ENCODE measurements around the gene ODF2L.

ODF2L gene

DNA sequence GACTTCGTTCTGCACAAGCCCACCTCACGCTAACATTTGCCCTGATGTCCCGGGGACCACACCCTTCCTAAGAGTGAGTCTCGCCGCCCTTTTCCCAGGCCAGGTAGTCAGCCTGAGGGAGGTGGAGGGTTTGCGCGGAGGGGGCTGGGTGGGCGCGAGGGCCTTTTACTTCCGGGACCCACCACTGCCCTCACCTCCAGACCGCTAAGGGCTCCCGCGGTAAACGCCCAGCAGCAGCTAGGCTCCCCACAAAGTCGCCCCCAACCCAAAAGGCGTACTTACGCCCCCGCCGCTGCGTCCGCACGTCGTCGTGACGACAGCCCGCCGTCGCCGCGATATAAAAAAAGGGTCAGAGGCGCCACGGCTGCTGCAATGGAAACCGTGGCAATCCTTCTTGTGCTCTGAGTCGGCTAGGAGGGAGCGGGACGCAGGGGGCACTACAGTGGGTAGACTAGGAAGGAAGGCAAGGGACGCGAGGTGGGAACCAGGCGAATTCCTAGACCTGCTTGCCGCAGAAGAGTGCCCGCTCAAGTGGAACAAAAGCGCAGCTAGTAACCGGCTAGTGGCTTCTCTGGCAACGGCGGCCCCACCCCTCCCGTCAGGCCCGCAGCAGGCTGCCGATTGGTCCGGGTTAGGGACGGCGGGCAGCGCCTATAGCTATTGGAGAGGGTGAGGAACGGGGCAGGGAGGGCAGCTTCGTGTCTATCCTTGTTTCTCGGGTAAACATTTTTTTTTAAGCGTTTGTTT, at the start of gene ODF2L:
Gene ODF2L (minus strand): TSS at position 573 of the 747 bp plus-strand sequence. CDS start 9,296 bp downstream, outside the sequence.
- DNase-seq (ENCODE audit: low read depth in 2 of 2): peak; percentile 44 to 55

DNA sequence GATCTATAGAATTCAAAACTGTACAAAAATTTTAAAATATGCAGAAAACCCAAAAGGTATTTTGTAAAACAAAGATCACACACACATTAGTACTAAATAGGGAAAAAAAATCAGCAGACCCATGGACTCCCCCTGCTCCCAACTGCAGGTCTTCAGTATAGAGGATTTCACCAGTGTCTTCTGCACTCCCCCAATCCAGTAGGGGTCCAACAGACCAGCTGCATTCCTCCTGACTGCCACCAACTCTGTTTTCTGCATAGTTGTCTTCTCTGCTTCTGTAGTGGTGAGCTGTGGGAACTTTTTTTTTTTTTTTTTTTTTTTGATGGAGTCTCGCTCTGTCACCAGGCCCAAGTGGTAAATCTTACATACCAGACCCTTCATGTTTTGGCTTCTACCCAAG, 49.8 kb upstream of the ODF2L start:
- no peak for DNase-seq (ENCODE audit: low read depth in 2 of 2)

DNA sequence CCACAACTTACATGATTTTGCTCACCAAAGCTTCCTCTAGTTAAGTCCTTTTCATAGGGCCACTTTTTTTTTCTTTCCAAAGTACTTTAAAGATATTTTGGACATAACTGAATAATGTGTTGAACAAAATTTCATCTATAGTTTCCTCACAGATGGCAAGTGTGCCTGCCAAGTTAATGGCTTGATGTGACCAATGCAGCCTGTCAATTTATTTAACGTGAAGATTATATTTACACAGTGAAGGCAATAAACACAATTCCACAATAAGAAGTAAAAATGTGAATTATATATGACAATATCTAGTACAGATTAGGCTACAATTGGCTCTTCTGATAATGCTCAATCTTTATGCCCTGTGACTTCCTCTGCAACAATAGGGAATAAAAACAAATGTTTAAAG, 45.9 kb upstream of the ODF2L start:
- DNase-seq (ENCODE audit: low read depth in 2 of 2): no peak

DNA sequence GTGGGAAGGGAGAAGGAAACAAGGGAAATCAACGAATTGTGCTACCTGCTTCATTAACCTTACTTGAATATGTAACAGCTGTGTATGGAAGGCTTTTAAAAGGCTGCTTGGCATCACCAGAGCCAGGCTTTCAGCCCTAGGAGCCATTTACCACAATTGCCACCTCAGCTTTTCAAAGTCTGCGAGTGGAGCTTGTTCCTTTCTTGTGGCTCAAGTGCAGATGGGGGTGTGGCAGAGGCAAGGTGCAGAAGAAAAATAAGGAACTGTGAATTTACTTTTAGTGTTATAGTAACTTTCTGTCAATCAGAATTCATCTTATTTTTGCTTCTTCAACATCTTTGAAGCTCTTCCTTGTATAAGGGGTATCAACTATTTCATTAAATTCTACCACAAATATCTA, 45.5 kb upstream of the ODF2L start:
- DNase-seq (ENCODE audit: low read depth in 2 of 2): no peak

GRCh38 chr1:86436041-86436440, 39.9 kb upstream of the ODF2L start:
- DNase-seq (ENCODE audit: low read depth in 2 of 2): no peak

- DNase-seq (ENCODE audit: low read depth in 2 of 2): no peak
These were observed 39.2 kb upstream of the ODF2L start for GRCh38 chr1:86435327-86435726.

DNA sequence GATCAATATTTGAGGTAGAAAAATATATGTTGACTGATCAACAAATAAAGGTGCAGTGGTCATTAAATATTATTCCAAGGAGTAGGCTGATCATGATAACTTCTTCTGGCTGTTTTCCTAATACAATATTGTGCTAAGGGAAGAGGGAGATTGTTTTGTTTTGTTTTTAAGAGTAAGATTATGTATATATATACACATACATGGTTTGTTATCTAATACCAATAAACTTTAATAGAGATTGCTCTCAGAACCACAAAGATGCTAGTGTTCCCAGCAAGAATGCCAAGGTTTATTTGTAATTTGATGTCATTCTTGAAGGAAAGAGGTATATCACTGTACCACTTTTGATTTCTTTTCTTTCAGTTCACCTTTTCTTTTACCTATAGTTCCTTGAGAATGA, 37.9 kb upstream of the ODF2L start:
- no peak for DNase-seq (ENCODE audit: low read depth in 2 of 2)

GRCh38 chr1:86430376-86430775, 34.3 kb upstream of the ODF2L start:
- DNase-seq (ENCODE audit: low read depth in 2 of 2): no peak

DNA sequence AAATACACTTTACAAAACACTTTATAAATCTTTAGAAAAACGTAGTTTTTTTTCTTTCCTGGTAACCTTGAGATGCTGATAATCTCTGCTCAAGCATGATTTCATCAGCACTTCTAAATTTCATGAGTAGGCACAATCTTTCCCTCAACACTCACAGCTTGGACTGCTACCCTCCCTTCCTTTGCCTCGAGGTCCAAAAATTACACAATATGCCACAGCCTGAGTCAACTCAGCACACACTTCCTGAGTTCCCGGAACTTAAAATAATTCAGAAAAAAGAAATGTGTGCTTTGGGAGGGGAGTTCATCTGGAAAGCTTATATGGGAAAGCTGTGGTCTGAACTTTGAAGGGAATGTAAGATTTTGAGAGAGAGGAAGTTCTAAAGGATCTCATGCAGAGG, 33.7 kb upstream of the ODF2L start:
- DNase-seq (ENCODE audit: low read depth in 2 of 2): peak; percentile 95 to 96

- DNase-seq (ENCODE audit: low read depth in 2 of 2): no peak
These were observed 33.1 kb upstream of the ODF2L start for GRCh38 chr1:86429122-86429725.

DNA sequence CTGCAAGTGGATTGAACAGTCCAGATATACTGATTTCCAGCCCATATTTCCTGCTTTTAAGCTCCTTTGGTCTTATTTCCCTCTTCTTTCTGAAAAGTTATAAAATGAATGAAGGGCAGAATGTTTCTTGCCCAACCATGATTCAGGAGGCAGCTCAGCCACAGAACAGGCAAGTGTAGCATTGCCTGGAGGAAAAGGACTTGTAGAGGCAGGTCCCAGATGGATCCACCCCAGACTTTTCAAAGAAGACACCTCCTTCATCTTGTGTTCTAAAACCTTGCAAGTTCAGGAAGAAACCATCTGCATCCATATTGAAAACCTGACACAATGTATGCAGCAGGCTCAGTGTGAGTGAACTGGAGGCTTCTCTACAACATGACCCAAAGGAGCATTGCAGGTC, 27.8 kb upstream of the ODF2L start, which contains the start of gene CLCA2:
Gene CLCA2 (plus strand): TSS at position 299 of the 400 bp plus-strand sequence. CDS start 77 bp downstream, at position 376.
- no peak for DNase-seq (ENCODE audit: low read depth in 2 of 2)

DNA sequence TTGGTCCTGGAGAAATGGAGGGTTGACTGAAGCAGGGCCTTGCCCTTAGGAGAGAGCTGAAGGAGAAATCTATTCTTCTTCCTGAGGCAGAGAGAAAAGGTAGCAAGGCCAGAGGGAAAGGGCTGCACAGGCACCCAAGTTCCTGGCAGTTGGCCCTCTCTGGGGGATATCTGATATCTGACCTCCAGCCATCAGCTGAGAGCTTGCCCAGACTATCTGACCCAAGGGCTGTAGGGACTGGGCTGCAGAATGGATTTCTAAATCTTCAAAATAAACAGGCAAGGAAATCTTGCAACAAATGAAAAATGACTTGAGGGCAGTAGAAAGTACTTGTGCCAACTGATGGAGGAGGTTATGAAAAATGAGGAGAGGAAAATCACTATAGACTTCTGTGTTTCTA, 27.4 kb upstream of the ODF2L start:
- no peak for DNase-seq (ENCODE audit: low read depth in 2 of 2)

GRCh38 chr1:86421601-86422280, 25.6 kb upstream of the ODF2L start:
- DNase-seq (ENCODE audit: low read depth in 2 of 2): no peak

- DNase-seq (ENCODE audit: low read depth in 2 of 2): no peak
These were observed 23.3 kb upstream of the ODF2L start for GRCh38 chr1:86419277-86419903.

DNA sequence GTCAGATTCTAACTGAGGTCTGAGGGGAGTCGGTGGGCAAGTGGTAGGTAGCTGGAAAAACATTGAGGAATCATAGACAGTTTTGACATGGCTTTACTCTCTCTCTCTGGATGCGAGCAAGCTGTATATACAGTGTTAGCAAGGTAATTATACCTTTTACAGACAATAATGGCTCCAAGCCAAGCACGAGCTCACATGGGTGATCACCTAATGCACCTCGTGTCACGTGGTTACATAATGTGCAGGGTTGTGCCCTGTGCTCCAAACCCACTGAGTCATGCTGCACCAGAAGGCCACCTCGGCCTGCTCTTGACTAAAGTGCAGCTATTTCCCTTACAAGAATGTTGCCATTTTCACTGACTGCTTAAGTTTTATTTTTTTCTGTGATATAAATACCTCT, 20.2 kb upstream of the ODF2L start:
- DNase-seq (ENCODE audit: low read depth in 2 of 2): no peak

DNA sequence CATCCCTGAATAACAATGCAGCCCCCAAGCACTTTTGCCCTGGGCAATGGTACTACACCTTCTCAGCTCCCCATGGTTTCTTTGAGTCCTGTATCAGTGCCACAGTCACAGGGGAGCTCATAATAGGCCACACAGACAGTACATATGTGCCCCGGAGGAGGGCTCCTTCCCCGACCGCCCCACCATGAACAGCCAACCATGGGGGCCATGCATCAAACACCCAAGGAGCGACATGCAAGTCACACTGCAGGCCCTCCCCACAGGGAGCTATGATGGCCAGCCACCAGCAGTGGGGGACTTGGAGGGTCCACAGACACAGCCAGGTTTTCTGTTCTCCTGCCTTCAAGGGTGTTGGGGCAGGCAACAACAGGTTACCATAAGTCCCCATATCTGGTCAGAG, 14.8 kb upstream of the ODF2L start:
- DNase-seq (ENCODE audit: low read depth in 2 of 2): no peak

DNA sequence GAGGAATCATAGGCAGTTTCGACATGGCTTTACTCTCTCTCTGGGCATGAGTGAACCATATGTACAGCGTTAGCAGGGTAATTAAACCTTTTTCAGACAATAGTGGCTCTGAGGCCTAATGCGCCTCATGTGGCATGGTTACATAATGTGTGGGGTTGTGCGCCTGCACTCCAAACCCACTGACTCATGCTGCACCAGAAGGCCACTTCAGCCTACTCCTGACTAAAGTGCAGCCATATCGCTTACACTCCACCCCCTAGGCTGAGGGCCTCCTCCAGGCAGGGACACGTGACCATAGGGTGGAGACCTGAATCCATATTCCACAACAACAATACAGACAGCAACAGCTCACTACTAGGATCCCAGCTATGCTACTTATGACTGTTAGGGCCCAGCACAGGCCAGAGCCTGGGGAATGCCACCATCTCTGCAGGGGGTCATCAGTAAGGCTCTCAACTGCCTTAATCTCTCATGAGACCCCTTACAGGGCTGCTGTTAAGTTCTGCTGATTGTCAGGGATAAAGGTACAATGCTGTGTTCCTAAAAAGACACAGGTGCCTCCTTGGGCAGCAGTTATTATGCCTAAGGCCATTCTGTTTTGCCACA, 13.4 kb upstream of the ODF2L start:
- DNase-seq (ENCODE audit: low read depth in 2 of 2): peak in 1 of 2 experiments; percentile 31

GRCh38 chr1:86396498-86396890, 371 bp upstream of the ODF2L start:
- DNase-seq (ENCODE audit: low read depth in 2 of 2): no peak

DNA sequence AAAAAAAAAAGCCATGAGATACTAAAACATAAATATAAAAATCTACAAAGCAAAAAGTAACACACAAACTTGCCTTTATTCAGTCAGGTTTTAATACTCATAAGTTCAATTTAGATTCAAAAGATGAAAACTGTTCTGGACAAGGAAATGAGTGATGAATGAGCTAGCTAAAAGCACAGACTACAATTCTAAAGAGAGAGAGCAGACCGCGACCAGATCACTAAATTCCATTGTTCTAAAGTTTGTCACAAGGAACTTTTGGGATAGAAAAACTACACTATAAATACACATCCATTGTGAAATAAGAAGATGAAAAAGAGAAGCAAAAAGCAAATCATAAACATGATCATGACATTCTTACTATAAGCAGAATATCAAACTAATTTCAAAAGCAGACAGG, 1.7 kb downstream of the ODF2L start:
- DNase-seq (ENCODE audit: low read depth in 2 of 2): no peak

- DNase-seq (ENCODE audit: low read depth in 2 of 2): no peak
These were observed 6.8 kb downstream of the ODF2L start for GRCh38 chr1:86389307-86389706.

DNA sequence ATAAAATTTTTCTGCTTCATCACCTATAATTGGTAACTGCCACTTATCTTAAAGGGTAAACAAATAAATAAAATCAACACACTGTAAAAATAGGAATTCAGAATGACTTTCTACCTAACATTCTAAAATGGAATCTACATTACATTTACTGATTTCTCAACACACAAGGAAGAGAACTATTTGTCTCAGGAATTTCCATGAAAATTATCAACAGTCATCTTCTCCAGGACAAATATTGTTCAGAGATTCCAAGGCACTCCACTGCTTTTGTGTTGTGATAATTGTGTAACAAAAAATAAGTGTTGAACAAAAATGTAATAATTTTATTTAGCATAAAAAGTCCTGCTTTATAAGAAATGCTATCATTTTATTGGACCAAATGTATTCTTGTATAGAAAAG, 7.3 kb downstream of the ODF2L start:
- no peak for DNase-seq (ENCODE audit: low read depth in 2 of 2)

All from fibroblast of skin of left quadriceps (primary cell).